Glutamatergic neuron (in vitro differentiated cells): ENCODE measurements around the gene FAM107B. TPM values are rescaled to one million over a fixed set of nuclear protein-coding genes. Genes with fewer than 3 reads are reported as not detected.

Experiments
- DNase-seq: peaks from one replicate; pipeline ENCODE4 v3.0.0; 2022
- H3K27ac Mint-ChIP-seq: one replicate; pipeline ENCODE4 v1.8.0; 2020; ENCODE audit warnings: mild to moderate bottlenecking, mixed read lengths, inconsistent platforms; ENCODE audit not compliant: unreplicated experiment
- H3K27me3 Mint-ChIP-seq: one replicate; pipeline ENCODE4 v1.8.0; 2020; ENCODE audit warnings: mild to moderate bottlenecking, moderate library complexity, mixed read lengths, inconsistent platforms; ENCODE audit not compliant: unreplicated experiment
- H3K36me3 Mint-ChIP-seq: one replicate; pipeline ENCODE4 v1.8.0; 2020; ENCODE audit warnings: mild to moderate bottlenecking, mixed read lengths, inconsistent platforms; ENCODE audit not compliant: unreplicated experiment
- H3K4me1 Mint-ChIP-seq: one replicate; pipeline ENCODE4 v1.8.0; 2020; ENCODE audit warnings: mild to moderate bottlenecking, low read depth, mixed read lengths, inconsistent platforms; ENCODE audit not compliant: unreplicated experiment
- H3K4me3 Mint-ChIP-seq: one replicate; pipeline ENCODE4 v1.8.0; 2020; ENCODE audit warnings: mild to moderate bottlenecking, mixed read lengths, inconsistent platforms; ENCODE audit not compliant: unreplicated experiment
- H3K9me3 Mint-ChIP-seq: one replicate; pipeline ENCODE4 v1.8.0; 2020; ENCODE audit warnings: mild to moderate bottlenecking, moderate library complexity, mixed read lengths, inconsistent platforms; ENCODE audit not compliant: unreplicated experiment
- total RNA-seq: library from RNA; stranded (reverse); fragmentation: NEBNext Ultra II Directional; extraction: Animal tissue kit (Norgen Biotek cat#: 25700); gene quantifications from one replicate; pipeline ENCODE4 v1.2.1, GENCODE V29; 2021; ENCODE audit not compliant: unreplicated experiment
- TF ChIP-seq, protein P1 (sequence below): fragments of 200-600 bp; sonication (generic); IDR thresholded peaks from one replicate; pipeline ENCODE4 v1.5.0; 2021; ENCODE audit not compliant: partially characterized antibody, unreplicated experiment

Gene FAM107B
- total RNA-seq, 1 donor from 2014 or later: 88.6 TPM

DNA sequence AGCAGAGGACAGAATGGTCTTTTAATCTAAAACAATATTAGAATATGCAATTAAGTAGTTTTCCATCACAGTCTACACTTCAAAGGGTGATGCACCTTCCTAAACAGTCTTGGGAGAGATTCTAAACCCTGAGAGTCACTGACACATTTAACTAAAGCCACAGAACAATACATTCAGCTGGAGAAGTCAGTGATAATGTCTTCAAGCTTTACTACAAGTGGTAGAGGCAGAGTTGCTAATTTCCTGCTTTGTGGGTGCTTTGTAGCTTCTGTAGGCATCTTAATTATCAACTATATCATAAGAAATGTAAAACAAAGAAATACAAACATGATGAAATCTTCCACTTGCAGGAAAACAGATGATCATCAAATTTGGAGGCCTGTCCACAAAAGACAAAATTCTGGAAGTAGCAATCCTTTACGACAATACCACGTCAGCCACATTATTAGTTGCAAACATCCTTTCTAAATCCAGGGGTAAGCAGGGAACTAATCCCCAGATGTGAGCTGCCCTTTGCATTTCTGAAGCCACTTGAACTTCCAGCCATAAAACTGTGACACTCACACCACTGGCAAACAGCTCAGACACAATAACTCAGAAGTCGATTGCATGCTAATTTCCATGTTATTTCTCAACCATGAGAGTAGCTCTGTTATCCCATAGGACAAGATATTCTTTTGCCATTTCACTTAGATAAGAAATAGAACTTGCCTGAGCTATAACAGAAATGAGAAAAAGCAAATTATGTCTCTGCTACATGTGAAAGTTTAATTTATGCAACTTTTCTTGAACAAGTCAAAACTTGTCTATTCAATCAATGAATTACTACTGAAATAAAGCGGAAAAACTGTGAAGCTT lies 212.2 kb downstream of the FAM107B start:
- Mint-ChIP-seq H3K27me3 (peaks cover 3% of the 10 kb centered on the region), H3K9me3 (peaks cover 11% of the 10 kb centered on the region), H3K36me3 (peaks cover 10% of the 10 kb centered on the region), H3K27ac (no peak overlapping the region), H3K4me1 (peaks cover 30% of the 10 kb centered on the region), H3K4me3 (no peak overlapping the region)
- DNase-seq: no peak
- TF ChIP-seq, protein P1, sequence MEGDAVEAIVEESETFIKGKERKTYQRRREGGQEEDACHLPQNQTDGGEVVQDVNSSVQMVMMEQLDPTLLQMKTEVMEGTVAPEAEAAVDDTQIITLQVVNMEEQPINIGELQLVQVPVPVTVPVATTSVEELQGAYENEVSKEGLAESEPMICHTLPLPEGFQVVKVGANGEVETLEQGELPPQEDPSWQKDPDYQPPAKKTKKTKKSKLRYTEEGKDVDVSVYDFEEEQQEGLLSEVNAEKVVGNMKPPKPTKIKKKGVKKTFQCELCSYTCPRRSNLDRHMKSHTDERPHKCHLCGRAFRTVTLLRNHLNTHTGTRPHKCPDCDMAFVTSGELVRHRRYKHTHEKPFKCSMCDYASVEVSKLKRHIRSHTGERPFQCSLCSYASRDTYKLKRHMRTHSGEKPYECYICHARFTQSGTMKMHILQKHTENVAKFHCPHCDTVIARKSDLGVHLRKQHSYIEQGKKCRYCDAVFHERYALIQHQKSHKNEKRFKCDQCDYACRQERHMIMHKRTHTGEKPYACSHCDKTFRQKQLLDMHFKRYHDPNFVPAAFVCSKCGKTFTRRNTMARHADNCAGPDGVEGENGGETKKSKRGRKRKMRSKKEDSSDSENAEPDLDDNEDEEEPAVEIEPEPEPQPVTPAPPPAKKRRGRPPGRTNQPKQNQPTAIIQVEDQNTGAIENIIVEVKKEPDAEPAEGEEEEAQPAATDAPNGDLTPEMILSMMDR: no peak

DNA sequence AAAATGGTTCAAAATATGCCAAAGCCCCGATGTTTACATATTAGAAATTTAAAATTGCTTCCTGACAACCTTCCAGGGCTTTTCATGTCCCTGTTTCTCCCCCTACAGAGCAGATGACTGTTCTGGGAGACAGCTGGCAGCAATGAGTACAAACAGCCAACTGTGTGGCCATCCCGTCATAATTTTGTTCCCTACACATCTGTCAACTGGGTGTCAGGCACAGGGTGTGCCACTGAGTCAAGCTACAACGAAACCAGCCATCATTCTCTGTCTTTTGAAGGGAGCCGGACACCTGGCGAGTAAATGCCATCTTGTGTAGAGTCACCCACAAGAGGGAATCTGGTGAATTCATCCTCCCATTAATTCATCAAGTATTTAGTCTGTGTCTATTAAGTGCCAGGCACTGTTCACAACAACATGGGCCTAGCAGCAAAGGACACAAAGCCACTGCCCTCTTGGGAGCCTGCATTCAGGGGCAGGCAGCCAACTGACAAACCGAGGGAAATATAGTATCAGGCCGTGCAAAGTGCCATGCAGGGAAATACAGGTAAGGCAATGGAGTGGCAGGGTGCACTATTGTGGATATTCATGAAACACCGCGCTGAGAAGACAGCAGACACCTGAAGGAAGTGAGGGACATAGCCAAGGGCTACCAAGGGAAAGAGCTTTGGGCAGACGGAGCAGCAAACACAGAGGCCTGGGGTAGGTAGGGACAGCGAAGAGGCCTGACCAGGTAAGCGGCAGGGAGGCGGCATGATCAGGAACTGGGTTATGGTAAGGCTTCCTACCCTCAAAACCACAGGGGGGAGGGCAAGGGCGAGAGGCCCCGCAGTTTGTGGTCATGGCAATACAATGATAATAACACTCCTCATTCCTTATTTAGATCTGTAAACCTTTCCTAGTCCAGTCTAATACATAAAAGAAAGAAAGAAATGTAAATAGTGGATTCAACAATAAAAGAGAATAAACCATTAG lies 213.6 kb downstream of the FAM107B start:
- H3K4me1 Mint-ChIP-seq: peaks cover 35% of the 10 kb centered on the region
- H3K27me3 Mint-ChIP-seq: peaks cover 3% of the 10 kb centered on the region
- no peak overlapping the region for H3K4me3 Mint-ChIP-seq
- no peaks in the 10 kb centered on the region for H3K36me3 Mint-ChIP-seq
- H3K27ac Mint-ChIP-seq: peak overlapping the region; percentile 1
- no peak for DNase-seq
- TF ChIP-seq, protein P1: no peak
- peaks cover 5% of the 10 kb centered on the region for H3K9me3 Mint-ChIP-seq

DNA sequence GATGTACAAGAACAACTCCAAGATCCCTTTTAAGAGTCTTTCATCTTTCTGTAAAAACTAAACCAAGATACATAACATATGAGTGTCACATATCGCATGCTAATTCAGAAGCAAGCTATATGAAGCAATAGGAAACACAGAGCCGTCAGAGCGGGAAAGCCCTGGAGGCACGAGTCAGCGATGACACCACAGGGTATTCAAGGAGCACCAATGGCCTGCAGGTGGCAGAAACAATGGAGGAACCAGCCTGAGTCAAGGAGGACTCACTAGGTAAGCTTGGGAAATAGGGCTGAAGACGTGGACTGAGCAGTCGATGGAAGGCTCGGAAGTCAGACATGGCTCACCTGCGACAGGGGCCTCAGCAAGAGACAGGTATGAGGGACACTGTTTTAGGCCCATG lies 214.4 kb downstream of the FAM107B start:
- TF ChIP-seq, protein P1: no peak
- H3K36me3 Mint-ChIP-seq: no peaks in the 10 kb centered on the region
- peak overlapping the region; percentile 15 for H3K4me3 Mint-ChIP-seq
- peak overlapping the region; percentile 56 for H3K27ac Mint-ChIP-seq
- DNase-seq: peak; percentile 46
- H3K9me3 Mint-ChIP-seq: peaks cover 5% of the 10 kb centered on the region
- H3K4me1 Mint-ChIP-seq: peaks cover 38% of the 10 kb centered on the region
- peaks cover 3% of the 10 kb centered on the region for H3K27me3 Mint-ChIP-seq

DNA sequence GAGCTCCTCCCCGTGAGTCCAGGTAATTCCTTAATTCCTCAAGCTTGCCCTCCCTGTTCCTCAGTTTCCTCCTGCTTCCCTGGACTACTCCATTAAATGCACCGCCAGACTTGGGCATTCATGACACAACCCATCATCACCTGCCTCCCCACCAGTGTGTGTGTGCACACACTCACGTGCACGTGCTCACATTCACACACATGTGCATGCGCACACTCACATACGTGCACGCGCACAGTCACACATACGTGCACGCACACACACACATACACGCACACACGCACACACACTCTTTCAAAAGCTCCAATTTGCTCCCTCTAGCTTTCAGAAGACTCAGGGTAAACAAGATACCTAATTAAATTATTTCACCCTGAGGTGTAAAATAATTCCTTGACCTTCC lies 216.7 kb downstream of the FAM107B start:
- Mint-ChIP-seq H3K36me3 (no peaks in the 10 kb centered on the region), H3K9me3 (peaks cover 5% of the 10 kb centered on the region), H3K27ac (peak overlapping the region; percentile 59), H3K4me3 (no peak overlapping the region), H3K4me1 (peaks cover 47% of the 10 kb centered on the region), H3K27me3 (peaks cover 3% of the 10 kb centered on the region)
- TF ChIP-seq, protein P1: no peak
- no peak for DNase-seq
